ENCODE data around the gene LRRN2. TPM values are rescaled to one million over a fixed set of nuclear protein-coding genes. Genes with fewer than 3 reads are reported as not detected.

LRRN2 gene
- total RNA-seq, 1 donor from 2014 or later: 1.7 TPM

DNA sequence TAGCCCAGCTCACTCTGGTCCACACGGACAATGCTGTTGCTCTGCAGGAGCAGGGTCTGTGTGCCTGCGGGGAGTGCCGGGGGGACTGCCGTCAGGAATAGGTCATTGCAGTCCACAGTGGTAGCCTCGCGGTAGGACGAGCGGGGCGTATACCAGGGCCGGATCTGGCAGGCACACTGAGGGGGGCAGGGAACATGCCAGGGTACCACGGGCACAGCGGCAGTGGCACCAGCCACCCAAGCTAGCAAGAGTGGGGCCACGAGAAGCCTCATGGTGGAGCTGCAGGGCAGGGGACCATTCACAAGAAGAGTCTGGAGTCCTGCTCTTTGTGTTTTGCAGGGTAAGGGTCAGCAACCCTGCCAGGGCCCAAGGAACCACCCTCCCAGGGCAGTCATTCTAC, 65.8 kb downstream of the LRRN2 start:
- DNase-seq (no peak), ATAC-seq (ENCODE audit: poor library complexity) (no peak)
- intact Hi-C loops (cut with DNase I): no loop called here

DNA sequence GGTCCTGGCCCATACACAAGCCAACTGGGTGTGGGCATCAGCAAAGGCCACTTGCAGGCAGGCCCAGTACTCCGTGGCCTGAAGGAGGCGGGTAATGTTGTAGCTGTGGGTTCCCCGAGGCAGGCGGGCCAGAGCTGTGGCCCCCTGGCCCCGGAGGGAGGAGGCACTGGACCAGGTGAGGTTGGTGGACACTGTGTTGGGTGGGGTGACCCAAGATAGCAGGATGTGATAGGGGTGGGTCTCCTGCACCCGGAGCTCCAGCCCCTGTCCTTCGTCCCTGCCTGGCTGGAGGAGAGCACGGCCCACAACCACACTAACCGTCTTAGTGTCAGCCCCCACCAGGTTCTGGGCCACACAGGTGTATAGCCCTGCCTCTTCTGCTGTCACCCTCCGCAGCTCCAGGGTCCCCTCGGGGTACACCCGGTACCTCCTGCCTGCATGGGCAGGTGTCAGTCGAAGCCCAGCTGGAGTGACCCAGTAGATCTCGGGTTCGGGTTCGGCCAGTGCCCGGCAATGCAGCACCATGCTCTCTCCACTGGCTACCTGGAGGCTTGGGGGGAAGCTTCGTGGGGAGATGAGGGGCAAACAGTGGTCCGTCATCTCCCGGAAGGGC, 67.3 kb downstream of the LRRN2 start:
- DNase-seq: no peak
- intact Hi-C loops (cut with DNase I): no loop called here
- ATAC-seq (ENCODE audit: poor library complexity): no peak

DNA sequence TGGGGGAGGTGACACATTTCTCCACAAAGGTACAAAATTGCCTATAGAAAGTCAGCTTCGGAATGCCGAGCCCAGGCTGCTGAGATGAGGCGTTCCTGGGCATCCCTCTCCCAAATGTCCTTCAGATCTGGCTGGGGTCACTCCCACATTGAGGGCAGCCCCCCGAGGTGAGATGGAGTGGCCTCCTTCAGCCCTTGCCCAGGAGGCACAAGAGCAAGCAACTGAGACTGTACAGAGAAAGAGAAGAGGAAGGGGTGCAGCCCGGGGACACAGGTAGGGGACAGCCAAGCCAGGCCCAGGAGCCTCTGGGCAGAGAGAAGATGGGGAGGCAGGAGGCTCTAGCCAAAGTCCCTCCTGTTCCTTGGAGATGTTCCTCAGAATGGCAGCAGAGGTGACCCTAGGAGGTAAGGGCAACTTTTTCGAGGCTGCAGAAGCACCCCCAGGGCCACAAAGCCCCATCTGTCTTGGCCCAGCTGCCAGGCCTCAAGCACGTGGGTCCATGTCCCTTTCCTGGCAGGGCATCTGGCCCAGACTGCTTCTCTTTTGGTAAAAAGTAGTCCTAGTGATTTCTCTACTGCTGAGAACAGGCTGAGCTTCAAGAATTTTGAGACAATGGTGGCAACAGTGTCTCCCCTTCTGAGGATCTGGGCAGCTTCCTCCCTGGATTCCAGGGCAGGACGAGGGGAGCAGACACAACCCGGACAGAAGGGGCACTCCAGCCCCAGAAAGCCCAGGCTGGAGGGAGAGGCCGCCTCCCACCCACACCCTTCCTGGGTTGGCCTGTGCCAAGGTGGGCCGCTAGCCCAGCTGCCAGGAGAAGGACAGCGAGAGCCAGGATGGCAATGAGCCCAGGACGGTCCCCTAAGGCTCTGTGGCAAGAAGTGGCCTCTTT, 68.0 kb downstream of the LRRN2 start:
- ATAC-seq (ENCODE audit: poor library complexity): no peak
- DNase-seq: no peak
- intact Hi-C loops (cut with DNase I): no loop called here

DNA sequence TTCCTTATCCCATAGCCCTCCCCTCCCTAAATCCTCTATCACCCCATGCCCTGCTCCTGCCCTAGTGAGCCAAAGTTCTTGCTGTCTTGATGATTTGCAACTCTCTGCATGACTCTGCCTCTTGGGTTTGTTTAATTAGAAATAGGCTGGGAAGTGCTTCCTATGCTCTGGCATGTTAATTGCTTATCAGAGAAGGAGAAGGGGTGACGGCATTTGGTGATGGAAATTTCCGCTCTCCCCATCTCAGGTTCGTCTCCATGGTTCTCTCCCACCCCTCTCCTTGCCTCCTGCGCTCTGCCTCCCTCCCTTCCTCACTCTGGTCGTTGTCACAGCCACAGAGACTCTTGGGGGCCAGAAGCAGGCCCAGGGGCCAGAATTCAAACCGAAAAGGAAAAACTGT, 68.9 kb downstream of the LRRN2 start:
- ATAC-seq (ENCODE audit: poor library complexity): no peak
- intact Hi-C loops (cut with DNase I): no loop called here
- DNase-seq: no peak

DNA sequence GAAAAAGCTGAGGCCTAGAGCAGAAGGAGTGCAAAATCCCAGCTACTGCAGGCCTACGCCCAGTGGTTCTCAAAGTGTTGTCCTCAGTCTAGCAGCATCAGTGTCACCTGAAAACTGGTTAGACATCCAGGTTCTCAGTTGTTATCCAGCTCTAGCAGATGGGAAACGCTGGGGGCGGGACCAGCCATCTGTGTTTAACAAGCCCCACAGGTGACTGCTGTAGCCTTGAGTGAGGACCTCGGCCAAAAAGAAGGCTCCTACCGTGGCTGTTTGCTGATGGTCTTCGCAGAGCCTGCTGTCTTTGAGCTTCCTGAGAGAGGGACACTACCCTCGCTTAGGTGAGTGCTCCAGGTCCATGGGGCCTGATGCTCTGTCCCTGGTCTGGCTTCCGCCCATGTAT, 69.7 kb downstream of the LRRN2 start:
- ATAC-seq (ENCODE audit: poor library complexity): no peak
- intact Hi-C loops (cut with DNase I): no loop called here
- no peak for DNase-seq

DNA sequence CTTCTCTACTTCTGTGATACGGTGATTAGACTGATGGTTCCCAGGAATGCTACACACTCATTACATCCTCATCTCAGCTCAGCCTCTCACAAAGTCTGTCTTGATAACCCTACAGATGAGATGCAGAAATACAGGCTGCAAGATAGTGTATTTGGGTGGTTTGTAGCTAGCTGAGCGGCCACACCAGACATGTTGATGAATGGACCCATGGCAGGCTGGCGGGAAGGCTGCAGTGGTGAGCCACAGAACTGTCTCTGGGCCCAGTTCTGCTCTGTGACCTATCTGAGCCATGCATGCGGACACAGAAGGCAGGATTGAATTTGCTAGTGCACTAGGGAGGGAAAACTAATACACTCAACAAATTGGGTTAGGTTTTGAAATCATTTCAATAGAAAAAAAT, 71.9 kb downstream of the LRRN2 start:
- DNase-seq: no peak
- ATAC-seq (ENCODE audit: poor library complexity): no peak
- intact Hi-C loops (cut with DNase I): no loop called here

DNA sequence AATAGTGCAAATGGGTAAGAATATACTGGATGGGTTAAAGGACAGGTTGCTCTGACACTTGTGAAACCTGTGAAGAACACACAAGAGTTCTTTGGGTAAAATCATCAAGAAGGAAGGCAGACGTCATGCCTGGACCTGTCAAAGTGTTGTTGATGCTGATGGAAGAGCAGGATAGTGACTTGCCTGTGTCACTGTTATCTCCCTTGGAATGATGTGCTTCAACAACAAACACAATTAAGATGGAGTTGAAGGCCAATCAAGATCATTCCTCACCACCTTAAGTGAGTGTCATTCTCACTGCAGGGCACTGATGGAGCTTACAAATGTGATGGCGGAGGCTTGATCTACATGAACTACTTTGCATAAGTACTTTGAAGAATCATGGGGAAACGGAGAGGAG, 73.2 kb downstream of the LRRN2 start:
- intact Hi-C loops (cut with DNase I): no loop called here
- ATAC-seq (ENCODE audit: poor library complexity) (no peak), DNase-seq (no peak)

DNA sequence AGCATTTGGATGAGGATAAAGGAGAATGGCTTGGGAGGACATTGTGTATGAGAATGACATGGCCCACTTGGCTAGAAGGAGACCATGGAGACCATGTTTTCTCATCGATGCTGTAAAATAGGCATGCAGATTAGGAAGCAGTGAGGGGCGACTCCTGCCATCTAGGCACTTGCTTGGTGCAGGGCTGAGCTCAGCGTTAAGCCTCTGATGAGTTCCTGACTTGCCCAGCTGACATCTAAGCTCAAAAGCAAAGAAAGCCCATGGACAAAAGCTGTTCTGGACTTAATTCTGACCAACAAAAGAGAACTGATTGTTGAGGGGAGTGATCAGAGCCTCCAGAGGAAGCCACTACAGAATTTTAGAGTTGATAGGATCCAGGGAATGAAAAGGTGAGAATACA, 74.5 kb downstream of the LRRN2 start:
- DNase-seq (no peak), ATAC-seq (ENCODE audit: poor library complexity) (no peak)
- intact Hi-C loops (cut with DNase I): no loop called here

DNA sequence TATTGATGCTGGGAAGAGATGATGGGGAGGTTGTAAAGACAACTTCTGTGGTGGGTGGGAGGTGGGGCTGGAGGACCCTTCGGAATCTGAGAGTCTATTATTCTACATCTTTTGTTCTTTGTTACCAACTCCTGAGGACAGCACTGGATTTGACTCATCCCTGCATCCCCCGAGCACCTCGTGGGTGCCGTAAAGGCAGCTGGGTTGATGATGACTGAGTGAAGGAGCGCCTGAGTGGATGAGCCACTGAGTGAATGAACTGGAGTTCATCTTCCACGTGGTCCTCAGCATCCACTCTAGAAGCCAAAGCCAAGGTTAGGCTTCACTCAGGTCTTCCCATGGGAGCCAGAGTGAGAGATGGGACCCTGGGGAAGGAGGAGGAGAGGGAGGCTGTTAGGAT, 77.6 kb downstream of the LRRN2 start:
- intact Hi-C loops (cut with DNase I): no loop called here
- DNase-seq (no peak), ATAC-seq (ENCODE audit: poor library complexity) (no peak)

DNA sequence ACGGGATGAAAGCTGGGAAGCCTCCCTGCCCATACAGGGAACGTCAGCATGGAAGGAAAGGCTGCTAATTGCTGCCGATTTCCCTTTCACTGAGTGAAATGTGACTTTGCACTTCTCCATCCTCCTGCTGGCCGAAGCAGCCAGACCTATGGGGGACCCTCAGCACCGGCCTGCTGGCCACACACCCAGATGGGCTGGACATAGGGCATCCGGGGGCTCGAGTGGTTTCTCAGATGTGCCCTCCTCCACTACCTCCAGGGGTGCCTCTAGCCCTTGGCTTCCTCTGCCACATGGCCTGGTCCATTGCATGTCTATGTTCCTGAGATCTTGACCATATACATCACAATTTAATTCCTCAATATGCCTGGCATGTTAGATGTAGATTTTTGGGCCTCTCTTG, 79.7 kb downstream of the LRRN2 start:
- ATAC-seq (ENCODE audit: poor library complexity): no peak
- intact Hi-C loops (cut with DNase I): no loop called here
- DNase-seq: no peak

DNA sequence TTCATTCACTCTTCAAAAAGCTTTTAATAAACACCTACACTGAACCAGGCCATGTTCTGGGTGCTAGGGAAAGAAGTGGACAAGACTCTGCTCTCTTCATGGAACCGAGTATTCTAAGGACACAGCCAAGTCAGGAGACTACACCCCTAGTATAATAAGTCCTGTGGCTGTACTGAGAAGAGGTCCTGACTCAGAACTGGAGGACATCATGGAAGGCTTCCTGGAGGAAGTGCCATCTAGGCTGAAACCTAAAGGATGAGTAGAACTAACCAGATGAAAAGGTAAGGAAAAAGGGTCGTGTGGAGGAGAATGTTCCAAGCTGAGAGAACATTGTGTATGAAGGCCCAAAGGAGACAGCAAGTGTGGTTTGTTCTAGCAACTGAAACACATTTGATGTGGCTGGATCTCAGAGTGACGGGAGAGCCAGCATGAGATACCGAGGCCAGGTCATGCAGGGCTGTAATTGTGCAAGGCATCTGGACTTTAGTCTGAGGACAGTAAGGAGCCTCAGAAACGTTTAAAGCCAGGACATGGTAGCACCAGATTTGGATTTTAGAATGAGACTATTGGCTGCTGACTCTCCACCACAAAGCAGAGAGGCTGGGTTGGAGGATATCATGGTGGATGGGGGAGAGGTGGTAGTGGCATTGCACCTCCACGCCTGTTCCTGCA, 82.5 kb downstream of the LRRN2 start:
- intact Hi-C loops (cut with DNase I): no loop called here
- DNase-seq (no peak), ATAC-seq (ENCODE audit: poor library complexity) (no peak)

DNA sequence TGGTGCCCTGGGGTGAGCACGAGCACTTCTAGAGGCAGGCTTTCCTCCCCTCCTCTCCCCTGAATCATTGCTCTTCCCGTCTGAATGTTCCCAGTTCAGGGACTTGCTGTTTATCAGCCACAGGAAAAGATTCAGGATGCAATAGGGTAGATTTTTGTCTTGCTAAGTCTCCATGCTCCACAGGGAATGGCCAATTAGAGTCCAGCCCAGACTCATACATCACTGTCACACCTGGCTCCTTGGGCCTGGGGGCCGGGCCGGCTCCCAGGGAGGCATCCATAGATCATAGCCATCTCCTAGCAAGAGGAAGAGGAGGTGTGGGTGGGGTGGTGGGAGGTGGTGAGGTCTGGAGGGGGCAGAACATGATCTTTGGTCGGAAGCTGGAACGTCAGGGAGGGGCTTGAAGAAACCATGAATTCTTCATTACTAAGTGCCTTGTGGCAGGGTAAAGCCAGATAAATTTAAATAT, 83.4 kb downstream of the LRRN2 start:
- intact Hi-C loops (cut with DNase I): no loop called here
- ATAC-seq (ENCODE audit: poor library complexity): no peak

DNA sequence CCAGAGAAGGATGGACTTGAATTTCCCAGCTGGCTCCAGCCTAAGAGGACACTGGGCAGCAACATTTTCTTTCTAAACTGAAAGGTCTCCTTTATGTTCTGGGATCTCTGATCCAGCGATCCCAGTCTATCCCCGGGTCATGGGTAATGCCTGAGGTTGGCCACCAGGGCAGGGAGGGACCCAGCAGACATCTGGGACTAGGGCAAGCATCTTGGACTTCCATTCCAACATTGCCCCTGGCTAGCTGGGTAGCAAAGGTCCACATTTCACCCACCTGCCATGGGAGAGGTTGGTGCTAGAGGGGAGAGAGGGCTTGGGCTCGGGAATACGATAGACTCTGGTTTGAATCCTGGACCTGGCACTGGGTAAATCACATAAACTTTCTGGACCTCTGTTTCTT, 84.6 kb downstream of the LRRN2 start:
- DNase-seq (no peak), ATAC-seq (ENCODE audit: poor library complexity) (no peak)
- intact Hi-C loops (cut with DNase I): no loop called here

More for the DNA sequence above, 83.4 kb downstream of the LRRN2 start:
- DNase-seq: no peak

DNA sequence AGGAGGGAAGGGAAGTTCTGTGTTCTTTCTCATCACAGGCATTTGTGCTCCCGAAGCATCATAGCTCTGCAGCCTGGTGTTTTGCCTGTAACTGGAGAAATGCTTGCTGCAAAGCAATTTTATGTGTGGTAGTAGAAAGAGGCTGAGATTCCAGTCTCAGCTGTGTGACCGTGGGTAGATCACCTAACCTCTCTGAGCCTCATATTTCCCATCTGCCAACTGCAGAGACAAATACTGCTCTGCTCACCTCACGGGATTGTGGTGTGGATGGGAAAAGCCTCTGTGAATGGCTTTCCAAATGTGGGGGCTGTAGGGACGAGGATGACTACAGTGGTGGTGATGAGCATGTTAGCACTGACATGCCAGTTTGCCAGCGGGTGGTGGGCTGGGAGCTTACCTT, 85.3 kb downstream of the LRRN2 start:
- ATAC-seq (ENCODE audit: poor library complexity) (no peak), DNase-seq (no peak)
- intact Hi-C loops (cut with DNase I): no loop called here

DNA sequence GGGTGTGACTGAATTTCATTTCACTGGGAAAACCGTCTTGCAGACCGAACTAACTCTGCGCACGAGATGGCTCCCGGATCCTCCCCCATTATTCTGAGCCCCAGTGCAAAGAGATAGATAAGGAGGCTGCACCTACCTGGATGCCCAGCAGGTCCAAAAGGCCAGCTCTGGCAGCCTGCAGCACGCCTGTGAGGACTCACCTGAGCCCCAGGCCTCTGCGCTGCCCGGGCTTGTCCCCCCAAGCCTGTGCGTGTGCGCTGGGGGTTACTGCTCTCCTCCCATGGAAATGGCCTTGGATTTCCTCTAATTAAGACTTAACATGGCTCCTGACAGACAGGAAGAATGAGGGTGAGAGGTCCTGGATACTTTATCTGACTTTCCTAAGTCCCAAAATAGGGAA, 85.9 kb downstream of the LRRN2 start:
- no peak for ATAC-seq (ENCODE audit: poor library complexity)
- no peak for DNase-seq
- intact Hi-C loops (cut with DNase I): no loop called here

DNA sequence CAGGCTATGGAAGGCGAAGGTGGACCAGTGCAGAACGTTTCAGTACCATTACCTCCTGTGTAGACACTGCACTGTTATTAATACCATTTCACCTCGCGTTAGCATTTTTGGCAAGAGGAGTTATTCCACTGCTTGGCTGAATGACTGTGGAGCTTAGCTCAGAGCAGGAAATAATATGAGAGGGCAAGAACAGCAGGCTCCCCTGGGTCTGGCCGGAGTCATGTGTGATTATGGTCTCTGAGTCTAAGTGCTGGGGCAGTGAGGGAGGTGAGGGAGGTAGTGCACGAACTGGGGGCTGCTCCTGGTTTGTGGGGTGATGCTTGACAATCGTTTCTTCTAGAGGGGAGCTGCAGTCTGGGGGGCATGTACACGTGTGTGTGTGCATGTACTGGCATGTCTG, 86.4 kb downstream of the LRRN2 start:
- intact Hi-C loops (cut with DNase I): no loop called here
- ATAC-seq (ENCODE audit: poor library complexity) (no peak), DNase-seq (no peak)

DNA sequence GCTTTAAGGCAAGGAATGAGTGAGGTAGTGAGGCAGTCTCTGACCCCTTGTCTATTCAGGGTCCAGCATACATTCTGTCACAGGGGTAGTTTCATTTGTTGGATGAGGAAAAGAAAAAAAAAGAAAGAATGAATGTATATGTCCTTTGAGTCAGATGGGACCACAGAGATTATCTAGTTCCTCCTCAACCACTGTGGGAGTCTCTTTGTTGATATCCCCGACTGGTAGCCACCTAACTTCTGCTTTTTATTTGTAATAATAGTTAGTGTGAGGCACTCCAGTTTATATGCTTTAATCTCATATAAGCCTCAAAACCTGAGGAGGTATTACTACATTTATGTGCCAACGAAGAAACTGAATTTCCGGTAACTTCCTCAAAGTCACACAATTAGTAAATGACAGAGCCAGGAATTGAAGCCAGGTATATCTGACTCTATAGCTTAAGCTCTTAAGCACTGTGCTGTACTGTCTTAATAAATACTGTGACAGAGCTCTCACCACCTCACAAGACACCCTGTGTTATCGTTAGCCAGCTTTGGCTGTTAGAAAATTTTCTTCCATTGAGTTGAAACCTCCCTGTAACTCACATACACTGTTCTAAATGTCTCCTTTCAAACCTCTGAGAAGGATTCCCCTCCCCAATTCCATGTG, 87.1 kb downstream of the LRRN2 start:
- intact Hi-C loops (cut with DNase I): no loop called here

DNA sequence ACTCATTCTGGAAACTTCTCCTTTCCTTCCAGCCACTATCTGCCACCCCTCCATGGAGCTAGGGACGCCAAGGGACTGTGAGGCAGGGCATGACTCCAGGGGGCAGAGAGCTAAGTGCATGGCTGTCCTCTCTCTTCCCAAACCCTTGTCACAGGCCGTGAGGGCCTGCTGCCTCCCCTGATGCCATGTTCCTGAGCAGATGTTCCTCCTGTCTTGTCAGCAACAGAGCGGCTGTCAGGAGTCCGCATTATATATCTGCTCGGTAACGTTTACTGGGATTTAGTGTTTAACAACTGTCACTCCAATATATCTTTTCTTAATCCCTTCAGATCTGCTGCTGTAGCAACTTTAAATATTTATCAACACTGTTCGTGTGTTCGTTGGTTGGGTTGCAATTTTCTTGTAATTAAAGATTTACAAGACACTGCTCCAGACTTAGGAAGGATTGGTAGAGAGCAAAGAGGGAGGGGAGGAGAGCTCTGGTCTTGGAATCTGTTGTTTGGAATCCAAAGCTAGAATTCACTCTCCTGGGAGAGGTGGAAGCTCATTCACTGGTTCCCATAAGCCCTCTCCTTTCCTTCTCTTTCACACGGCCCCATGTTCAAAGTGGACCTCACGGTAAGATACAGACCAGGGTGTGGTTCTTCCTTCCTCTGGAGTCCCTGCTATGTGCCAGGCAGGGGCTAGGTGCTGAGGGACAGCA, 93.1 kb downstream of the LRRN2 start:
- DNase-seq (no peak), ATAC-seq (ENCODE audit: poor library complexity) (no peak)
- intact Hi-C loops (cut with DNase I): no loop called here

More for the DNA sequence above, 87.1 kb downstream of the LRRN2 start:
- ATAC-seq (ENCODE audit: poor library complexity) (no peak), DNase-seq (no peak)

Data from Right ventricle myocardium superior (tissue), 1 donor.